OCI-M2 (cell line): ENCODE results near the gene SPCS1.
"Not testable (repeated sequence)": the region's sequence is repeated elsewhere in the genome, so short reads cannot be mapped to it uniquely, and the experiment has no call there.

ENCODE experiments used
- DNase-seq: peaks from one replicate; lab custom pipeline; 2025; ENCODE audit not compliant: unreplicated experiment; lab: John Stamatoyannopoulos, UW

The SPCS1 gene

DNA sequence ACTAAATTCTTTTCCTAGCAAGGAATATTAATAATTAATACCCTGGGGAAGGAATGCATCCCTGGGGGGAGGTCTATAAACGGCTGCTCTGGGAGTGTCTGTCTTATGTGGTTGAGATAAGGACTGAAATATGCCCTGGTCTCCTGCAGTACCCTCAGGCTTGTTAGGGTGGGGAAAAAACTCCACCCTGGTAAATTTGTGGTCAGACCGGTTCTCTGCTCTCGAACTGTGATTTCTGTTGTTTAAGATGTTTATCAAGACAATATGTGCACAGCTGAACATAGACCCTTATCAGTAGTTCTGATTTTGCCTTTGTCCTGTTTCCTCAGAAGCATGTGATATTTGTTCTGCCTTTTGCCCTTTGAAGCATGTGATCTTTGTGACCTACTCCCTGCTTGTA, 22.8 kb downstream of the SPCS1 start:
- DNase-seq: not testable (repeated sequence)

DNA sequence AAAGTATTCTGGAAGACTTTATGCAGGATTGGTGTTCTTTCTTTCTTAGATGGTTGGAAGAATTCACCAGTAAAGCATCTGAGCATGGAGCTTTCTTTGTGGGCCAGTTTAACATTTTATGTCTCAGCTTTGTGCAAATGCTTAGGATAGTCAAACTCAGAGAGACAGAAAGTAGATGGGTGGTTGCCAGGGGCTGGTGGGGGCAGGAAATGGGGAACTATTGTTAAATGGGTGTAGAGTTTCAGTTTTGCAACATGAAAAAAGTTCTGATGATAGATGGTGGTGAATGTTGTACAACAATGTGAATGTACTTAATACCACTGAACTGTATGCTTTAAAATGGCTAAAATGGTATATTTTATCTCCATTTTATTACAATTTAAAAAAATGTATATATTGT, 24.8 kb downstream of the SPCS1 start:
- no peak for DNase-seq

DNA sequence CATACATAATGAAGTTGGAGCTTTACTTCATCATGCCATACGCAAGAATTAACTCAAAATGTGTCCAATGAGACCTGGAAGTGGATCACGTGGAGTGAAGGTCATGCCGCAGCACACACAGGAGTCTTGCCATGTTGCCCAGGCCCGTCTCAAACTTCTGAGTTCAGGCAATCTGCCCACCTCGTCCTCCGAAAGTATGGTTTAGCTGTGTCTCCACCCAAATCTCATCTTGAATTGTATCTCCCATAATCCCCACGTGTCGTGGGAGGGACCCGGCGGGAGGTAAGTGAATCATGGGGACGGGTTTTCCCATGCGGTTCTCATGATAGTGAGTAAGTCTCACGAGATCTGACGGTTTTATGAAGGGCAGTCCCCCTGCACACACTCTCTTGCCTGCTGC, 25.7 kb downstream of the SPCS1 start:
- DNase-seq: no peak

DNA sequence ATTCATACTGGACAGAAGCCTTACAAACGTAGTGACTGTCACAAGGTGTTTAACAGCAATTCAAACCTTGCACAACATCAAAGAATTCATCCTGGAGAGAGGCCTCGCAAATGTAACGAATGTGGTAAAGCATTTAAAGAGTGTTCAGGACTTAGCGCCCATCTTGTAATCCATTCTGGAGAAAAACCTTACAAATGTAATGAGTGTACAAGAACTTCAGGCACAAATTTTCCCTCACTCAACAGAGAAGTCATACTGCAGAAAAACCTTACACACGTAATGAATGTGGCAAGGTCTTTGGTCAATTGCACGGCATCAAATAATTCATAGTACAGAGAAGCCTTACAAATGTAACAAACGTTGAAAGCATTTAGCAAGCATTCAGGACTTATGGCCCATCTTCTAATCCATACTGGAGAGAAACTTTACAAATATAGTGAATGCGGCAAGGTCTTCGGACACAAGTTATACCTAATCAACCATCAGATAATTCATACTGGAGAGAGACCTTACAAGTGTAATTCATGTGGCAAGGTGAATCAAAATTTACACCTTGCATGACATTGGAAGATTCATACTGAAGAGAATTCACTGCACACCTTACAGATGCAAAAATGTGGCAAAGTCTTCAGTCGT, 27.5 kb downstream of the SPCS1 start:
- DNase-seq: no peak

DNA sequence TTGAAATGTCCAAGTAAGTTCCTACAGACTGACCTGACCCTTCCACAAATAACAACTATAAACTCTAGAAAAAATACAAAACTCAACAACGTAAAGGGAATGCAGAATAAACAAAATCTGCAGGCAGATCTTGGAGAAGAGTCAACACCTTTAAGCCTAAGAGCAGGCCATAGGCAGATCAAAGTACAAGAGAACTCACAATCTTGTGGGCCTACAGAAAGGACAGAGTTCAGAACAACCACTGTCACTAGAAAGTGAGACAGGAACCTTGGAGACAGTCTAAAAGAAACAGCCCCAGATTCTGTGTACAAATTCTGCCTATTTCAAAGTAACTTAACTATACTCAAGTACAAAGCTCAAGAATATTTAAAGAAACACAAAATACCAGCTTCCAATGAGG, 33.8 kb downstream of the SPCS1 start:
- no peak for DNase-seq

DNA sequence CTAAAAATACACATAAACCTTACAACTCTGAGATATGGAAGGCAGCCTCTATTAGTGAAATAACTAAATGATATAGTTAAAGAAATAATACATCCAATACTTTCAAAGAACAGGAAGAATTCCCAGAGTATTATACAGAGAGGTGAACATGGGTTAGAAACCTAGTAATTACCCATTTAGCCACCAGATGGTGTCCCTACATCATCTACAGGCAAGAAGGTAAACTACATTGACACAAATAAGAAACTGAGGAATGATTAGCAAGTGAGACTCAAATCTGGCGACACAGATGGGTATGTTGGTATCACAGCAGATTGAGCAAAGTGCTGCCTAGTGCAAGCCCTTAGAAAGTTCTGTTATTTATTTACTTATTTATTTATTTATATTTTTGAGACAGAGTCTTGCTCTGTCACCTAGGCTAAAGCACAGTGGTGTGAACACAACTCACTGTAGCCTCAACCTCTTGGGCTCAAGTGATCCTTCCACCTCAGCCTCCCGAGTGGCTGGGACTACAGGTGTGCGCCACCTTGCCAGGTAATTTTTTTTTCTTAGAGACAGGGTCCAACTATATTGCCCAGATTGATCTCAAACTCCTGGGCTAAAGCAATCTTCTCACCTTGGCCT, 36.6 kb downstream of the SPCS1 start:
- DNase-seq: no peak

DNA sequence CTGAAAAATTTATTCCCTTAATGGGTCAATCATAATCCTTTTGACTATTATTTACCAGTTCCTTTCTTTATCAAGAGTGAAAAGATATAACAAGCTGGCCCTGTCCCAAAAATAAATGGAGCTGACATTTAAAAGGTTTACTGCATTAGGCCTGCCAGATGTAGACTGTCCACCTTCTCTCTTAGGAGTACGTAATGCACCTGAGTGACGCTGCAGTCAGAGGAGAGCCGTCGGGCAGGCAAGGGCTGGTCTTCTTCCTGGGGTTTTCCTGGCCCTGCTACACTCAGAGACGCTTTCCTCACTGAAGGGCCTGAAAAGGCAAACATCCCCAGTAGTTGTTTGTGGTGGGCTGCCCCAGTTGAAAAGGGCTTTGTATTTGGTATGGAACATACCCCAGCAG, 37.2 kb downstream of the SPCS1 start:
- DNase-seq: no peak

DNA sequence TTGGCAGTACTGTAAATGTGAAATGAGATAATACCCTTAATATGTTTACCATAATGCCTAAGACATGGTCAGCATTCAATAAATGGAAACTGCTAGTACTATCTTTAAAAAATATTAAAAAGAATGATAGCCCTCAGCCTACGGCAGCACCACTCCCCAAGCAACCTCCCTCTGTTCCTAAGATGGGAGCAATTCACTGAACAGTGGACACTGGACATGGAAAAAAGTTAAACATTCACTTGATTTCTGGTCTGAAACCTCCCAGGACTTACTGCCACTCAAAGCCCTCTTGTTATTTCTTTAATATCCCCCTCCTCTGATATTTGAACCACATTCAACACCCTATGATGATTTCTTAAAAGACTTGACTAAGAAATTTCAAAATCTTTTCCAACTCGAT, 37.8 kb downstream of the SPCS1 start:
- DNase-seq: no peak

DNA sequence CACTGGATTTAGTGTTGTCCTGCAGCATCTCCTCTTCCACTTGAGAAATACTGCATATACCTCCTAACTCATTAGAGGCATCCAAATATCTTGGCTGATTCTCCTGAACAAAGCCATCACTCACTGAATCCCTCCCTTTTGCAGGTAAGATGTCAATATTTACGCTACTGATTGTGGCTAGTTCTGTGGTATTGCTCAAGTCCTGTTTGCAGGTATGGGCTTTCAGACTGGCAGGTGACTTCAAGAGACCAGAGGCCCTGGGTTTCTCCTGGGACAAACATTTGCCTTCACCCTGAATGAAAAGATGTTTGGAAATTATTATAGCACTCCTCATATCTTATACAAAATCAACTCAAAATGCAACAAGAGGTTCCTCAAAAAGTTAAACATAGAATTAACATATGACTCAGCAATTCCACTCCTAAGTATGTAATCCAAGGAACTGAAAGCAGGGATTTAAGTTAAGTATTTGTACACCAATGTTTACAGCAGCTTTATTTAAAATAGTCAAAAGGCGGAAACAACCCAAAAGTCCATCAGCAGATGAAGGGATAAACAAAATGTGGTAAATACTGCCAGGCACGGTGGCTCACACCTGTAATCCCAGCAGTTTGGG, 46.2 kb downstream of the SPCS1 start:
- DNase-seq: no peak

DNA sequence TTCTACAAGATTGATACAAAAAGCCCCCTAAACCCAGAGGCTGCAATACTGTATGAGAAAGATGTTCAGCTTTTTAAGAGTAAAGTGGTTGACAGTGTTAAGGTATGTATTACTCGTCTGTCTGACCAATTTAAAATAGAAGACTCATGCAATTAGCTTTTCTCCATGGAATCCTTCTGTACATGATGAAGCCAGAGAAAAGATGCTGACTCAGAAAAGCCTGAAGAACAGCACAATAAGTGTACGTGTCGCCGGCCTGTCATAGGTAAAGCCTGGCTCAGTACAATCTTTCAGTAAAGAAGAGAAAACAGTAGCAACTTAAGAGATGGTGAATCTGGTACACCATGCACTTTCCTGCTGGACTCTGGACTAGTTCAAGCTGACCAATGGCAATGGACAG, 48.5 kb downstream of the SPCS1 start:
- DNase-seq: no peak

DNA sequence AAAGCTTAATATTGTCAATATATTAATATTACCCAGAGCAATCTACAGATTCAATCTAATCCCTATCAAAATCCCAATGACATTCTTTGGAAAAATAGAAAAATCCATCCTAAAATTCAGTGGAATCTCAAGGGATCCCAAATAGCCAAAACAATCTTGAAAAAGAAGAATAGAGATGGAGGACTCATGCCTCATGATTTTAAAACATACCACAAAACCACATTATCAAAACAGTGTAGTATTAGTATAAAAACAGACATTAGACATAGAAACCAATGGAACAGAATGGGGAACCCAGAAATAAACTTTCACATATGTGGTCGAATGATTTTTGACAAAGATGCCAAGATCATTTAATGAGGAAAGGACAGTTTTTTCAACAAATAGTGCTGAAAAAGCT, 50.2 kb downstream of the SPCS1 start:
- no peak for DNase-seq
